ENCODE results near the gene TOB1.
A peak's percentile ranks its signal among the peaks of the same experiment; 100 is the strongest.

Gene TOB1

DNA sequence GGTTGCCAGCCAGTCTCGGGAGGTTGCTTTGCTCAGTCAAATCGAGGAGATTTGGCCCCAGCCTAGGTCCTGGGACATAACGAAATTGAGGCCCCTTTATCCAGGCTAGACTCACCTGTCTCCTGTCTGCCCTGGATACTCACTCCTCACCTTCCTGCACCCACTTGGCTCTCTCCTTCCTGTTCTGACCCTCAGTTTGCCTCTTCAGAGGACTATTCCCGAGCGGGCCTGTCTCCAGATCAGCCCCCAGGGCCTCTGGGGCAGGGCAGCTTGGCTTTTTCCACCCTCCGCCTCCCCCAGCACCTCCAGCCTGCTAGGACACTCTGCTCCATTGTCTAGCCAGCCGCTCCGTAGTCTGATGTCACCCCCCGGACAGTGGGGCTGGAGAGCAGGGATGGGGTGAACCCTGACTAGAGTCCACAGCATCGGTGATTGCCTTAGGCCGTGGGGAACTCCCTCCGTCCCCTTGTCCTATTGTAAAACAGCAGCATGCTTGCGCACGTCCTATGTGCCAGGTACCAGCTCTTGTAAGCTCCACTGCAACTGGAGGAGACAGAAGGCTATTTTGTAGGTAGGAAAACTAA is 21.9 kb downstream of the TOB1 start:
- DNase-seq = no peak

- no peak for DNase-seq
Observed at GRCh38 chr17:50843150-50843905, 22.8 kb downstream of the TOB1 start.

GRCh38 chr17:50842506-50843149 is 23.5 kb downstream of the TOB1 start:
- DNase-seq = no peak

- peak; percentile 73 to 84 (median 80) for DNase-seq
Observed at GRCh38 chr17:50841949-50842354, 24.2 kb downstream of the TOB1 start.

DNA sequence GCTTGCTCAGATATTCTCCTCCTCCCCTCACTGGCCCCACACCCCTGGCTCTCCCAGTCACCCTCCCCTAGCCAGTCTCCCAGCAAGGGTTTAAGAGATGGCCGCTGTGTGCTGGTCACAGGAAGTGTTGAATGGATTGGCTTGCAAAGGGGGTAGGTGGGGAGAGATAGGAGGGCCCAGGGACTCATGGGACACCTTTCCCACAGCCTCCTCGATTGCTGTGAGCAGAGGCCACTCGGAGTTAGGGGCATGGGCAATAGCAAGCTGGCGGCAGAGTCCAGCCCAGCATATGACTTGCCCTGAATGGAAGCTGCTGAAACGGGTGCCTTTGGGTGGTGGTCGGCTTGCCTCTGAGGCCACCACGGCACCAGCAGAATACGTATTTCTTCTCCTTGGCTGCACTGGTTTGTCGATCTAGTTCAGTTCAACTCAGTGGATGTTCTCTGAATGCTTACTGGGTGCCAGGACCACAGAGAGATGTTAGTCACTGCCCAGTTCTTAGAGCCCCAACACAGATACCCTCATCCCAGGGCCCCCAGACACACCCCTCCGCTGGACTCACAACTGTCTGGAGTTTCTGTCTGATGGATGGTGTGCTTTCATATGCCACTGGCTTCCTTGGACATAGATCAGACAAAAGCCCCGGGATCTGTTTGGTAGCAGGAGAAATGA is 24.7 kb downstream of the TOB1 start:
- DNase-seq = no peak

GRCh38 chr17:50840311-50840851 is 25.8 kb downstream of the TOB1 start:
- no peak for DNase-seq

DNA sequence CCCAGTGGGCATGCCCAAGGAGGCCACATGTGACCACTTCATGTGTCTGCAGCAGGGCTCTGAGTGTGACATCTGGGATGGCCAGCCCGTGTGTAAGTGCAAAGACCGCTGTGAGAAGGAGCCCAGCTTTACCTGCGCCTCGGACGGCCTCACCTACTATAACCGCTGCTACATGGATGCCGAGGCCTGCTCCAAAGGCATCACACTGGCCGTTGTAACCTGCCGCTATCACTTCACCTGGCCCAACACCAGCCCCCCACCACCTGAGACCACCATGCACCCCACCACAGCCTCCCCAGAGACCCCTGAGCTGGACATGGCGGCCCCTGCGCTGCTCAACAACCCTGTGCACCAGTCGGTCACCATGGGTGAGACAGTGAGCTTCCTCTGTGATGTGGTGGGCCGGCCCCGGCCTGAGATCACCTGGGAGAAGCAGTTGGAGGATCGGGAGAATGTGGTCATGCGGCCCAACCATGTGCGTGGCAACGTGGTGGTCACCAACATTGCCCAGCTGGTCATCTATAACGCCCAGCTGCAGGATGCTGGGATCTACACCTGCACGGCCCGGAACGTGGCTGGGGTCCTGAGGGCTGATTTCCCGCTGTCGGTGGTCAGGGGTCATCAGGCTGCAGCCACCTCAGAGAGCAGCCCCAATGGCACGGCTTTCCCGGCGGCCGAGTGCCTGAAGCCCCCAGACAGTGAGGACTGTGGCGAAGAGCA is 26.4 kb downstream of the TOB1 start:
- DNase-seq = no peak

- DNase-seq = no peak
Observed at GRCh38 chr17:50837980-50838954, 27.9 kb downstream of the TOB1 start.

GRCh38 chr17:50837286-50837979 is 28.7 kb downstream of the TOB1 start:
- no peak for DNase-seq

- DNase-seq = no peak
Observed at GRCh38 chr17:50836826-50837225, 29.3 kb downstream of the TOB1 start.

DNA sequence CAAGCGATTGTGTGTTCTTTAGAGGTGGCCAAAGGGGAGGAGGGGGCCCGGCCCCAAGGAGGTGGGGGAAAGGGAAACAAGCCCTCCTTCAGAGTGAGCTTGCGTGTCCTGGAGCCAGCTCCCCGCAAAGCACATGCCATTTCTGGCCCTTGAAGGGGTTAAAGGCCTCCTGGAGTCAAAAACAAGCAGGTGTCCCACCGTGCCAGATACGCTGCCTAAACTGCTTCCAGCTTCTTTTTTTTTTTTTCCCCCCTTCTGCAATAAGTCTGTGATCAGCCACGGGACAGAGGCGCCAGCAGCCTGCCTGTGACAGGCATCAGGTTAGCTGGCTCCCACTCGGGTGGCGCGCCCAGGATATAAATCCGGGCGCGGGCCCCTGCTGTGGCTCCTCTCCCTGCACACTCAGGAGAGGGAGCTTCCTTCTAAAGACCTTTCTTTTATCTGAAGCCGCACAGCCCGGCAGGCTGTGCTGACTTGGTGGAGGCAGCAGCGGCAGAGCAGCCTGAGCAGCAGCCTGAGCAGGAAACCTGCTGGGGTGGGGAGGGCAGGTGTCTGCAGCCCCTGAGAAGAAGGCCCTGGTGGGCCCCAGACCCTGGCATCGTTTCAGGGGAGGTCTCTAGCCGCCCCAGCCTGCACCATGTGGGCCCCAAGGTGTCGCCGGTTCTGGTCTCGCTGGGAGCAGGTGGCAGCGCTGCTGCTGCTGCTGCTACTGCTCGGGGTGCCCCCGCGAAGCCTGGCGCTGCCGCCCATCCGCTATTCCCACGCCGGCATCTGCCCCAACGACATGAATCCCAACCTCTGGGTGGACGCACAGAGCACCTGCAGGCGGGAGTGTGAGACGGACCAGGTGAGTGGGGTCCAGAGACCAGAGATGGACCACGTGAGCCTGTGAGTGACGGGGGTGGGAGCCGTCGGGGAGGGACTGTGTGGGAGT is 30.6 kb downstream of the TOB1 start, which contains the start of gene WFIKKN2:
TSS of gene WFIKKN2 (plus strand) at position 286 of the 934 bp plus-strand sequence. CDS start at position 638, 352 bp downstream.
- no peak for DNase-seq

- DNase-seq = no peak
Observed at GRCh38 chr17:50834429-50835300, 31.5 kb downstream of the TOB1 start.

DNA sequence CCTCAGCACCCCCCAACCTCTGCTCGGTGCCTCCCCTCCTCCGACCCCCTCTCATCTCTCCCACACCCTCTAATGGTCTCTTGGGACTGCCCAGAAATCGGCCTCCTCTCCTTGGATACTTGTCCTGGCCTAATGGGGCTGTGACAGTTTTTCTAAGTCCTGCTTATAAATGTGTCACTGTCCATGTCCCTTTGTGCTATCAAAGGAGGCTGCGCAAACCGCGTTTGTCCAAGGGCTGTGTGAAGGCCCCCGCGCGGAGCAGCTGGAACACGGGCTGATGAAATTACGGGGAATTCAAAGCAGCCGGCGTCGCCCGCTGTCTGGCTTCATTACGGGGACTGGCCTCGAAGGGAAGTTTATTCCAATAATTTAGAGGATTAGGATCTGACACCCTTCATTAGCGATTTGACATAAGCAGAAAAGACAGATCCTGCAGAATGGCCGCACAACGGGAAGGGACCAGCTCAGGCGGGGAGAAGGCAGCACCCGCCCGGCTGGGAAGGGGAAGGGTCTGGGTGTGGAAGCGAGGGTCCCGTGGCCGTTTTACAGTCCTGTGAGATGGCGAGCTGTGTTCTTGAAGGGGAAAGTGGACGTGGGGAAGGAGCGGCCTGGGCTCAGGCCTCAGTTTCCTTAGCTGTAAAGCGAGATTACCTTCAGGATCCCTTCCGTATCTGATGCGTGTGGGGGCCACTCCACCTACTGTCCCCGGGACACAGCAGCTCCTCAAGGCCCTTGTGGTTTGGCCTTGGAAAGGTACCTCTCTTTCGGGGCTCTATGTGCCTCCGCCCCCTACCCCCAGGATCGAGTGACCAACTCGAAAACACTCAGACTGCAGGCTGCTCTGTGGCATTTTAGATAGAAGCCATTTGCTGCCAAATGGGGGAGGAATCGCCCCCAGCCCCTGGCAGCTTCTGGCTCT is 32.4 kb downstream of the TOB1 start:
- DNase-seq = no peak

DNA sequence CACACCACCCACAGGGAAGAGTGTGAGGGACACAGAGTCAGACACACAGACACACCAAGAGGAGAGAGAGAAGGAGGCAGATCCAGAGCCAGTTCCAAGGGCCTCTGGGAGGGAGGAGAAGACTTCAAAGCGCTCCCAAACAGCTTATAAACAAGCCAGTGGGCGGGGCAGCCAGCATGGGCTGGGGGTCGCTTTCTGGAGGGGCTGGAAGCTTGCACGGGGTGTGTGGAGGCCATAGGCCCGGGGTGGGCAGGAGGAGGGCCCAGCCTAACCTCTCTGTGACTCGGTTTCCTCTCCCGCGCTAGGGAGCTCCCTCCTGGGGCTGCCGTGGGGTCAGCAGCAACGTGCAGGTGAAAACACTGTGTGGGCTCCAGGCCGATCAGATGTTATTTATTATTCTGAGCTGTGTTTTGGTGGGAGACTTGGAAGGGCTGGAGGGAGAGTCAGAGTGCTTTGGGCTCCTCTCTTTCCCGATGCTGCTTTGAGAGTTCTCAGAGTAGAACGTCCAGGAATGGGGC is 33.2 kb downstream of the TOB1 start:
- no peak for DNase-seq

DNA sequence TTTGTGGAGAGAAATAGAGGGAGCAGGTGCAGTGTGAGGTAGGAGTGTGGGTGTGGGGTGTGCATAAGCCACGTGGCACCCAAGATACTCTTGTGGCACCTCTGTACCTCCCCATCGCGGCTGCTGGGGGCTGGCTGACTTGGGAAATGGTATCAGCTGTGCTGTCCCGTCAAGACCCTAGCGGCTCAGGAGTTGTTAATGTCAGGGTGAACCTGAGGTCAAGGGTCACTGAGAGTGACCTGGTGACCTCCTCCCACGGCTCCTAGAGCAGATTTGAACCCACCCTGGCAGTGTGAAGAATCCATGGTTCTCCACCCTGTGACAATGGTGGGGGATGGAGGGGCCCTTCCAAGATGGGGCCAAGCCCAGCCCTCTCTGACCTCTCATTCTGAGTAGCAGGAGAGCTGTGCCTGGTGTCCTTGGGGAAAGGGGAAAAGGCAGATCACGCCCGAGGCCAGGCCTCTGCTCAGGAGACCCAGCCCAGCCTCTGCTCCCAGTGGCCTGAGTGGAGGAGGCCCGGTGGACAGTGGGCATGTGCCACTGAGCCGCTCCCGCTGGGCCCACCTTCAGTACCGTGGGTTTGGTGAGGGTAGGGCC is 33.8 kb downstream of the TOB1 start:
- DNase-seq = no peak

GRCh38 chr17:50831471-50831928 is 34.7 kb downstream of the TOB1 start:
- DNase-seq = no peak

Data from suppressor macrophage treated with lipopolysaccharide for 1 hour (primary cell).